Hypothalamus (tissue), 51 donors: Measurements from ENCODE around the gene FLT4.

Source experiments
- DNase-seq, 51 donors: peaks; one replicate each; lab custom pipeline; 2025; lab: John Stamatoyannopoulos, UW

FLT4 gene

DNA sequence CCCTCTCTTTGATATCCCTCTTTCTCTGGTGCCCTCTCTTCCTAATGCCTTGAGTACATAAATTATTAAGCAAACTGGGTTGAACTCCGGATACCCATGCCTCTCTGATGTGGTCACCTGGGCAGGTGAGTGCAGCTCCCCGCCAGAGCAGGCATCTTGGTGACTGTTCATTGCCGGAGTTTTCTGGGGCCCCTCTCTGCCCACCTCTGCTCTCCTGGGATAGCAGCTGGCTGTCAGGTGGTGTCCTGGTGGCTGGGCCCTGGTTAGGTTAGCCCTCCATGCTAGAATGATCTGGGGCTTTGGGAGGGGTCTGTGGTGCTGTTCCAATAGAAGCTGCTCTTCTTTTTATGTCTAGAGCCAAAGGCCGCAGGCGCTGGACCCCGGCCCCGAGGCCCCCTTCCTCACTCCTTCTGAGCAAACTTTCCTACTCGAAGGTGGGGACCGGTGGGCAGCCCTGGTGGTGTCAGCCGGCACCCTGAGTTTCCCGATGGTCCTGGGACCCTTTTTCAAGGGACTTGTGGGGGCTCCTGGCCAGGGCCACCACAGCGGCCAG is 53.2 kb downstream of the FLT4 start:
- no peak for DNase-seq

DNA sequence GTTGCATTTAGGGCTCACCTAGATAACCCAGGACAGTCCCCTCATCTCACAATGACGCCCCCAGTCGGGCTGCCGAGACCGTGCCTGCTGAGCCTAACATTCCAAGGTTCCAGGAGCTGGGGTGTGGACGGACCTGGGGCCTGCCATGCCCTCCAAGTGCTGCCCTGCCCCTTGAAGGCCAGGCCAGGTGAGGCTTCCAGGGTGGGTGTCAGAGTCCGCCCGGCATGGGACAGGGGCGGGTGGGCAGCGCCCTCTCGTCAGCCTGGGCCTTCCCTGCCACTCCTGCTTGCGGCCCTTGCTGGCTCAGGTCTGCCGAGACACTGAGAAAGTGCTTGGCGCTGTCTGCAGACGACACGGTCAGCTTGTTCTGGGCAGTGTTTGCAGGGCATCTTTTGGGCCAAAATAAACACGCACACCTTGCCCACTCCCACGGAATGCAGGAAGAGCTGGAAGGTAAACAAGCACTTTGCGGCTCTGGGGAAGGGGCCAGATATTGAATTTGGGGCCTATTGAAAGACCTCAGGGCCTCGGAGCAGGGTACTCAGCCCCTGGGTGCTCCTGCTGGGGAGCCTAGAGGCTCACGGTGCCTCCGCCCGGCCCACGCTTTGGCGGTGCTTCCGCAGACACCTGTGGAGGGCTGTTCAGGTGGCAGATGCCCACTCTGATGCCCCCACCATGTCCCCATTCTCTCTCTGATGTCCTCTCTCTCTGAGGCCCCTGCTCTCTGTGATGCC is 53.9 kb downstream of the FLT4 start:
- no peak for DNase-seq

DNA sequence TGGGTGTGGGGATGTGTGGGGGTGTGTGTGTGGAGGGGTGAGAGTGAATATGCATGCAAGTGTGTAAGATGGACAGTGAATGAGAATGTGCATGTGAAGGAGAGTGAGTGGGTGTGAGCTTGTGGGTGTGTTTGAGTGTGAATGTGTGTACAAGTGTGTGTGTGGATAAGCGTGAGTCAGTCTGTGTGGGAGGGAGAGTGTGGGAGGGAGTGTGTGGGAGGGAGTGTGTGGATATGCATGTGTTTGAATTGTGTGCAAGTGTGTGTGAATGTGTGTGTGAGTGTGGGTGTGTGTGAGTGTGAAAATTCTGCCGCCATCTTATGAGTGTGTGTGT is 54.4 kb downstream of the FLT4 start:
- no peak for DNase-seq

DNA sequence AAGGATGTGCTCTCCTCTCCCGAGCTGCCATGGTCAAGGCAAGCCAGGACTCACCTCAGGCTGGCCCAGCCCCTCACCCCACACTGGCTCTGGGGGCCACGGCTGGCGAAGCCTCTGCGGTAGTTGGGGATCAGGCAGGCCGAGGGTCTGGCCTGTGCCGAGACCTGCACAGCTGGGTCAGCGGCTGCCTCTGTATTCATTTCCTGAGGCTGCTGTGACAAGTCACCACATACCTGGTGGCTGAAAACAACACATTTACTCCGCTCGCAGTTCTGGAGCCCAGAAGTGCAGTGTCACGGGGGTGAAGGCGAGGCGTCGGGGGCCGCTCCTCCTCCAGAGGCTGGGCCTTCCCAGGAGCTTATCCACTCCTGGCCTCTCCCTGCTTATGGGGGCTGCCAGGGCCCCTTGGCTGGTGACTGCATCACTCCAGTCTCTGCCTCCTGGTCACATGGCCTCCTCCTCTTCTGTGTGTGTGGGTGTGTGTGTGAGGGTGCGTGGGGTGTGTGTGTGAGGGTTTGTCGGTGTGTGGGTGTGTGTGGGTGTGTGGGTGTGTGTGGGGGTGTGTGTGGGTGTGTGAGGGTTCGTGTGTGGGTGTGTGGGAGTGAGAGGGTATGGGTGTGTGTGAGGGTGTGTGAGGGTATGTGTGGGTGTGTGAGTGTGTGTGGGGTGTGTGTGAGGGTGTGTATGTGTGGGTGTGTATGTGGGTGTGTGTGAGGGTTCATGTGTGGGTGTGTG is 54.9 kb downstream of the FLT4 start:
- no peak for DNase-seq

DNA sequence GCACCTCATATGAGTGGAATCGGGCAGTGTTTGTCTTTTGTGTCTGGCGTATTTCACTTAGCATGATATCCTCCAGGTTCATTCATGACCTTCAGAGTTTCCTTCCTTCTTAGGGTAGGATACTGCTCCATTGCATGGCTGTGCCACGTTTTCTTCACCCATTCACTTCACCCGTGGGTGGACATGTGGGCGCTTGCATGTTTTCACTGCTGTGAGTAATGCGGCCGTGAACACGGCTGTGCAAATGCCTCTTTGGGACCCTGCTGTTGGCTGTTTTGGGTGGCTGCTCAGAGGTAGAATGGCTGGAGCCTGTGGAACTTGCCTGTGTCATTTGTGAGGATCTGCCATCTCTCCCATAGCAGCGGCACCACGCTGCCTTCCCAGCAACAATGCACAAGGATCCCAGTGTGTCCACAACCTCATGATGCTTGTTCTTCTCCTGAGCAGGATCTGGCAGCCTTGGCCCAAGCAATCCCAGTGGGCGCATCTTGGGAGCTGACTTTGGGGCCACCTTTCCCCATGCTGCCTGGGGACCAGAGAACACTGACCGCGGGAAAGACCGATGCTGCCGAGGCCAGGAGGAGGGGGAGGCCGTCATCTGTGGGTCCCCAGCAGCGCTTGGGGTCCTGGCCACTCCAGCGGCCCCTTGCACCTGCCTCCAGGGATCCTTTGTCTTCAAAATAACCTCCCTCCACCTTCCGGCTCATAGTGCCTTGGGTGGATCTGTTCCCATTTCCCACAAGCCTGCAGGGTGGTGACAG is 55.8 kb downstream of the FLT4 start:
- DNase-seq = peak in 1 of 51 donors; percentile 13

DNA sequence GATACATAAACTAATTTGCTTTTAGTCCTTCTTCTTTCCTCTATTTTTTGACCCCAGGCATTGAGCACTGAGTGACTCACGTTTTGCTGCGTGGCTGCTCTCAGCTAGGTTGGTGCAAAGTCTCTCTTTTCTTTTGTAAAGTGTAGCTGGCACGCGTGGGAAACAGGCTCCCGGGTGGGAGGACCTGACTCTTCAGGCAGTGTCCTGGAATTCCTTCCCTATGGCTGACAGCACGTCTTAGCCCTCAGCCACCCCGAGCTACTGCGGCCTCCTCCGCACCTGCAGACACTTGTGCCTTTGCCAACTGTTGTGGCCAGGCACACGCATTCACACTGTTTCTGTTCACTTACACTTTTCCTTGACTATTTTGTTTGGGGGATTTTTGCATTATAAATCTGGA is 57.2 kb downstream of the FLT4 start:
- no peak for DNase-seq

DNA sequence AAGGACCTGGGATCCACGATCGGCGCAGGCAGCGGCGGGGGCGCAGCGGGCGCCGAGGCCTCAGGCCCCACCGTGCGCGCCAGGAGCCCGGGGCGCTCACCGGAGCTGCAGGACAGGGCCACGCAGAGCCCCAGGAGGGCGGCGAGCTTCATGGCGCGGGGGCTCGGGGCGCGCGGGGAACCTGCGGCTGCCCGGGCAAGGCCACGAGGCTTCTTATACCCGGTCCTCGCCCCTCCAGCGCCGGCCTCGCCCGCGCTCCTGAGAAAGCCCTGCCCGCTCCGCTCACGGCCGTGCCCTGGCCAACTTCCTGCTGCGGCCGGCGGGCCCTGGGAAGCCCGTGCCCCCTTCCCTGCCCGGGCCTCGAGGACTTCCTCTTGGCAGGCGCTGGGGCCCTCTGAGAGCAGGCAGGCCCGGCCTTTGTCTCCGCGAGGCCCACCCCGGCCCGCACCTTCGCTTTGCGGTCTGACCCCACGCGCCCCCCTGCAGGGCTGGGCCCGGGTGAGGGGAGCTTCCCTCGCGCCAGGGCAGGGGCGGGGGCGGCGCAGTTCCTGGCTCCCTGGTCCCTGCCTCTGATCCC is 58.0 kb downstream of the FLT4 start, which contains the start of gene SCGB3A1:
Gene SCGB3A1 (minus strand): TSS at position 189 of the 577 bp plus-strand sequence. CDS start 37 bp downstream, at position 152.
- DNase-seq = no peak

DNA sequence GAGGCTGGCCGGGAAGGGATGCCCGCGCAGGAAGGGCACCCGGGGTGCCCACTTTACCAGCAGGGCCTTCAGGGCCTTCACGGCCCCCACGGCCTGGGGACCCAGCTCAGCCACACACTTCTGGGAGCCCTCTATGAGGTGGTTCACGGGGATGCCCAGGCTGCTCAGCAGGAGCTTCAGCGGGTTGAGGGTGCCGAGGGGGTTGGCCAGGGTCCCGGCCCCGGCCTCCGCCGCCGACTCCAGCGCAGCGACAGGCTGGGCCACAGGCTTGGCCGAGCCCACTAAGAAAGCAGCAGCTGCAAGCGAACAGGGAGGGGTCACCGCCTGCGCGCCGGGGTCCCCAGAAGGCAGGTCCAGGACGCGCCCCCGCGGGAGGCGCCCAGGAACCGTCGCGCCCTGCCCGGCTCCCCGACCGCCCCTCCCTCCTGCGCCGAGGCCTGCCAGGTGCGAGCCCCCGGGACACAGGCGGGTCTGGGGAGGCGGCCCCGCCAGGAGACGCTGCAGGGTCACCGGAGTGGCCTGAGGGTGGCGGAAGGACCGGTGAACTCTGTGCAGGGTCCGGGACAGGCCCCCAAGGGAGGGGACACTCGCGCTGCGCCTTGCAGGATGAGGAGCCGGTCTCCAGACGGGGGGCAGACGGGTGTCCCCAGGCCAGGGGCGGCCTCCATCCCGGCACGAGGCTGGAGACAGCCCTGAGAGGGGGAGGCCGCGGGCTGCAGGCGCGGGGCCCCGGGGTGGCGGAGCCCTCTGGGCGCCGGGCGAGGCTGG is 58.7 kb downstream of the FLT4 start:
- DNase-seq = no peak

DNA sequence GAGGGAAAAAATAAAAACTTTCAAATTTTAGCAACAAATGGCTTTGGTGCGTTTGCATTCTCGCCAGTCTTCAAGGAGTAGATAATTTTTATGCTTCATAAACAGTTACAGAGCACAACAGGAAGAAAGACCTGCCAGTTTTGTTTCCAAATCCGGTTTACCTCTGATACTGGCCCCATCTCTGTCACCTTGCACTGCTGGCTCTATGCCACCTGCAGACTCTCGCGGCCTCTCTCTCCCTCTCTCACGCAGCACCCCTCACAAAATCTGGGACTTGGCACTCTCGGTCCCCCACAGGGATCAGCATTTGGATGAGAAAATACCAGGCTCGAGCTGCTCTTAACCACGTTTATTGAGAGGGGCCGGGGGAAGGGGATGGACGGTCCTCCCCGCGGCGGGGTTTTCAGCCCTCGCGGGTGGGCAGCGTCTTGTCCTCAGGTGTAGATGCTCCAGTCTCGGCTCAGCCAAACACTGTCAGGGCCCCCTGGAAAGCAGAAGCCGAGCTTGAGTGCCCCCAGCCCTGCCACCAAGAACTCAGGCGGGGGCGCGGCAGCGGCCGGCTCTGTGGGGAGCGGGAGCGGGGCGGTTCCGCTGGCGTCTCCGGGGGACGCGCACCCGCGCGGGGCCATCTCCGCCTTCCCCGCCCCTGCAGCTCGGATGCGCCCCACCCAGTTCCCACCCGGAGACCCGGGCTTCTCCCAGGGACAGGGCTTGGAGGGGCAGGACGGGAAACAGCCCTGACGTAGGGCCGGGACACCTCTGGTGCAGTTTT is 59.4 kb downstream of the FLT4 start:
- no peak for DNase-seq

DNA sequence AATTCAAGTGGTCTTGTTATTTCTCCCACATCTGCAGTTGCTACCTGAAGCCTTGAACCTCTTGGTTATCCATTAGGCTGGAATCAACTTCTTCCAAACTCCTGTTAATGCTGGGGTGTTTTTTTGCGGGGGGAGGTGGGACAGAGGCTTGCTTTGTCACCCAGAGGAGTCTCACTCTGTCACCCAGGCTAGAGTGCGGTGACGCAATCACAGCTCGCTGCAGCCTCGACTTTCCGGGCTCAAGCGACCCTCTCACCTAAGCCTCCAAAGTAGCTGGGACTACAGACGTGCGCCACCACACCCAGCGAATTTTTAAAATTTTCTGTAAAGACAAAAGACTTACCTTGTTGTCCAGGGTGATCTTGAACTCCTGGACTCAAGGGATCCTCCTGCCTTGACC is 62.5 kb downstream of the FLT4 start:
- DNase-seq = no peak

DNA sequence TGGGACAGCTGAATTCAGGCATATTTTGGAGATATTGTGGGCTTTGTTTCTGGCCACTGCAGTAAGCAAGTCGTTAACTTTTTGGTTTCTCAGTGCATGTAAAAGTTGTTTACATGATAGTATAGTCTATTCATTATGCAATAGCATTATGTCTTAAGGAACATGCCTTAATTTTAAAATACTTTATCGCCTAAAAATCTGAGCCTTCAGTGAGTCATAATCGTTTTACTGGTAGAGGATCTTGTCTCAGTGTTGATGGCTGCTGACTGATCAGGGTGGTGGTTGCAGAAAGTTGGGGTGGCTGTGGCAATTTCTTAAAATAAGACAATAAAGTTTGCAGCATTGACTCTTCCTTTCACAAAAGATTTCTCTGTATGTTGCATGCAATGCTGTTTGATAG is 63.2 kb downstream of the FLT4 start:
- DNase-seq = no peak

DNA sequence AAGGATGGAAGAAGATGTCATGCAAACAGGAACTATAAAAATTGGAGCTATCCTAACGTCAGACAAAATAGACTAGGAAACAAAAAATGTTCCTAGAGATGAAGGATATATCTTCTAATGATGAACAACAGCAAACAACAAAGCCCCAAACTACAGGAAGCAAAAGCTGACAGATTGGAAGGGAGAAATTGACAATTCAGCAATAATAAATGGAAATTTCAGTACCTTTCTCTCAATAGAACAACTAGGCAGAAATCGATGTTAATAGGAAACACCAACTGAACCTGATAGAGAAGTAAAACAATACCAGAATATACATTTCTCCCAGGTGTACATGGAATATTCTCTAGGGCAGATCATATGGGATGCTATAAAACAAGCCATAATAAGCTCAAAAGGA is 65.7 kb downstream of the FLT4 start:
- no peak for DNase-seq

DNA sequence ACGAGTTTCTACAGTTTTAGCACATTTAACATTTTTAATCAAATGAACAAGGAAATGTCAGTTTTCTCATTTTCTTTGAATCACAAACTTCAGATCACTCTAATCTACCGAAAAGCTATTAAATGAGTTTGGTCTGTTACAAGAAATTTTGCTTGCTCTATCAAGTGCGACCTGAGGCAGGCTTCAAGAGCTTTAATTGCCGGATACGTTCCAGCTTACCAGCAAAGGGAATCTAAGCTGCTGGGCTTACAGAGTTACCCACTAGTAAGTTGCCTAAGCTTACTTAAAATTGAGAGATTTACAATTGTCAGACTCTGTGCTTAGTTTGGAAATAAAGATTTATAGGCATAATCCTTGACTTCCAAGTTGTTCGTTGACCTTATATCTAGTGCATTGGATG is 68.7 kb downstream of the FLT4 start:
- no peak for DNase-seq

DNA sequence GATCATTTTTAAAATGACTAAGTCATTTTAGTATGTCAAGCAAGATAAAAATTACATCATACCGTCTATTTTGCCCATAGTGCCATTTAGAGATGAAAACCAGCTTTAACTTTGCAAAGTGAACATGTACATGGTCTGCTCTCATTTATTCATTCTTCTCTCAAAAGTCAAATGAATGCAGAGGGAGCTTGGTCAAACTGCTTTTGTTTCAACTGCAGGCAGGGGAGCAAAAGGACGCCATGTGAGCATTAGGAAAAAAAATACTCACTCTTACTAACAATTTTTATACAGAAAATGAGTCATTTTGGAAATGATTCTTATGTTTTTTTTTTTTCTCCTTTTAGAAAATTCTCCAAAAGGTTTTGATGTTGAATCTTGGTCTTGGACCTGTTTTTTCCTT is 73.8 kb downstream of the FLT4 start:
- DNase-seq = no peak

DNA sequence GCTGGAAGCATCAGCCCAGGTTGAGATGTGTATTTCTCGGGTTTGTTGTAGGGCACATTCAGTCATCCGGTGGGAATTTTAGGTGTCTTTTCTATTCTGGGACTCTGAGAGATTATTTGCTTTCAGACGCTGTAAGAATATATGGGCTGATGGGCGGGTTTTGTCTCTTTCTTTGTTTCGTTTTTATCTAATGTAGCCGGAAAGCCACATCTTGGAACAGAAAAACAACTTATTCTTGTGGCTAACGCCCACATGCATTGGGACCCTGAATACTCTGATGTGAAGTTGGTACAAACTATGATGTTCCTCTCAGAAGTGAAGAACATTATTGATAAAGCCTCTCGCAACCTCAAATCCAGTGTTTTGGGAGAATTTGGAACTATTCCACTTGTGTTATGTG is 80.5 kb downstream of the FLT4 start:
- DNase-seq = no peak

DNA sequence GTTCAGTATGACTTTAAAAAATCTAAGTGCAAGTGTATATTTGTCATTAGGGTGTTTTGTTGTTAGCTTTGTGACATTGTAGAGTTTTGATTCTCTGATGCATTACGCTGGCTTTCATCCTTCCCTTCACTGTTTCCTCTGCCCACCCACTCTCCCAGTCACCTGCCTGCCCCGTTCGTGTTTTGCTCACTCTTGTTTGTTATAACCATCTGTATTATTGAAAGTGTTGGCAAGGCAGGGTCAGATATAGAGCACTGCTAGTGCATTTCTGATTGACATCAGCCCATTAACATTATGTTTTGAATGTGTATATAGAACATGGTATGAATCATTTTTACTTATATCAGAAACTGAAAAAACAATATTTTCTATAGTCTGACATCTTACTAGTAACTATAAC is 85.4 kb downstream of the FLT4 start:
- no peak for DNase-seq

DNA sequence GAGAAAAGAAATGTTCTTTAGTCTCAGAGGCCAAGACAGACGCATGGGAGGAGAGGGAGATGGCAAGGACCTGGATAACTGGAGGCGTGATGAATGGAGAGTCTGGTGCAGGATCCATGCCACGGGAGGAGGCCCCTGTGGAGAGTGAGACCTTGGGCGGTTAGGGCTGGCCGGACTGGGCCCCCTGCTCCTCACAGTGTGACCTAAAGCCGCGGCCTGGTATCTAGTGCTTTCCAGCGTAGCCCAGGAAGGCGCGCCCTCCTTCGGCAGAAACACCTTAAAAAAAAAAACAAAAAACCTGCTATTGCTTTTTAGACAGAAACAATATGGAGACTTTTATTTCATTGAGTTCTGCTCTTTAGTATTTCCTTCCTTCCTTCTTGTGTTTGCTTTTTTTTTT is 91.2 kb downstream of the FLT4 start:
- DNase-seq = no peak

DNA sequence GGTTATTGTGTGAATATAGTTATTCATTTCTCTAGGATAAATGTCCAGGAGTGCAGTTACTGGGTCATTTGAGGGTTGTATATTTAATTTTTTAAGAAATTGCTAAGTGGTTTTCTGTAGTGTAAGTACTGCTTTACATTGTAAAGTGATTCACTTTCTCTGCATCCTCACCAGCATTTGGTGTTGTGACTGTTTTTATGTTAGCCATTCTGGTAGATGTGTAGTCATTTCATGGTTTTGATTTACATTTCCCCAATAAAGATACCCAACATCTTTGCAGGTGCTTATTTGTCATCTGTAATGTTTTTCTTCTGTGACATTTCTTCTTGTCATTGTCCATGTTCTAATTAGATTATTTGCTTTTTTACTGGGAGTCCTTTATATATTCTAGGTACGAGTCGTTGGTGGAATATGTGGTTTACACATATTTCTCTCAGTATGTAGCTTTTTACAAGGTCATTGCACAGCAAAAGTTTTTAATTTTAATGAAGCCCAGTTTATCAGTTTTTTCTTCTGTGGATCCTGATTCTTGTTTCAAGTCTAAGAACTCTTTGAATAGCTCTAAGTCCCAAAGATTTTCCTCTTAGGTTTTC is 92.1 kb downstream of the FLT4 start:
- DNase-seq = no peak
